Osteoblast (primary cell): ENCODE measurements around the gene INPP1. TPM values are rescaled to one million over a fixed set of nuclear protein-coding genes. Genes with fewer than 3 reads are reported as not detected.

Experiments used
- DNase-seq: peaks from one replicate; pipeline ENCODE4 v3.0.0; 2011; ENCODE audit warnings: low spot score, mixed read lengths; ENCODE audit not compliant: insufficient read length; ENCODE audit errors: missing footprints
- H2AFZ ChIP-seq: 2 replicates; pipeline ENCODE4 v1.6.0; 2011; ENCODE audit warnings: mild to moderate bottlenecking, low read length
- H3K27ac ChIP-seq: 2 replicates; pipeline ENCODE4 v1.5.1; 2011; ENCODE audit warnings: mild to moderate bottlenecking, low read depth, low read length, moderate library complexity
- H3K27me3 ChIP-seq: 2 replicates; pipeline ENCODE4 v1.6.0; 2012; ENCODE audit warnings: mild to moderate bottlenecking, control low read depth, inconsistent platforms, low read length, moderate library complexity; ENCODE audit not compliant: insufficient read depth
- H3K36me3 ChIP-seq: 2 replicates; pipeline ENCODE4 v1.5.1; 2011; ENCODE audit warnings: mild to moderate bottlenecking, low read length, control low read depth, moderate library complexity; ENCODE audit not compliant: insufficient read depth
- H3K4me1 ChIP-seq: 2 replicates; pipeline ENCODE4 v1.5.1; 2011; ENCODE audit warnings: mild to moderate bottlenecking, low read length, control low read depth, moderate library complexity; ENCODE audit not compliant: insufficient read depth
- H3K4me2 ChIP-seq: 2 replicates; pipeline ENCODE4 v1.6.0; 2011; ENCODE audit warnings: mild to moderate bottlenecking, low read length; ENCODE audit not compliant: insufficient read depth
- H3K4me3 ChIP-seq: fragments of 200-600 bp; sonication (generic); 3 replicates; pipeline ENCODE4 v1.5.1; 2012; ENCODE audit warnings: mild to moderate bottlenecking, low read length, inconsistent platforms; ENCODE audit not compliant: insufficient read depth
- H3K79me2 ChIP-seq: 2 replicates; pipeline ENCODE4 v1.6.0; 2012; ENCODE audit warnings: mild to moderate bottlenecking, low read length, control low read depth, inconsistent platforms; ENCODE audit not compliant: insufficient read depth
- H3K9me3 ChIP-seq: 2 replicates; pipeline ENCODE4 v1.5.1; 2011; ENCODE audit warnings: low read depth, low read length, control low read depth
- H4K20me1 ChIP-seq: 2 replicates; pipeline ENCODE4 v1.6.0; 2012; ENCODE audit warnings: mild to moderate bottlenecking, low read length, control low read depth; ENCODE audit not compliant: insufficient read depth
- CTCF ChIP-seq: IDR thresholded peaks from 2 replicates; pipeline ENCODE4 v1.5.1; 2011; ENCODE audit warnings: mild to moderate bottlenecking, low read depth, low read length, moderate library complexity; ENCODE audit errors: extremely low read depth
- total RNA-seq: library from RNA; depleted of rRNA; stranded (reverse); fragments of >200 nt; gene quantifications from 2 replicates; pipeline ENCODE4 v1.2.3, GENCODE V29; 2012

INPP1 gene
- total RNA-seq, 1 donor: 11.6 TPM

- no peak overlapping the region for H3K4me2 ChIP-seq
- no peak for TF ChIP-seq CTCF
- H4K20me1 ChIP-seq: no peaks in the 10 kb centered on the region
- H2AFZ ChIP-seq: no peak overlapping the region
- no peak overlapping the region for H3K4me3 ChIP-seq
- H3K27ac ChIP-seq: no peak overlapping the region
- DNase-seq: no peak
- peaks cover 10% of the 10 kb centered on the region for H3K4me1 ChIP-seq
- no peaks in the 10 kb centered on the region for H3K27me3 ChIP-seq
- H3K36me3 ChIP-seq: no peaks in the 10 kb centered on the region
- no peaks in the 10 kb centered on the region for H3K9me3 ChIP-seq
- H3K79me2 ChIP-seq: peaks cover 4% of the 10 kb centered on the region
Observed at GRCh38 chr2:190361572-190361971, 18.2 kb downstream of the INPP1 start.

GRCh38 chr2:190362894-190363293 lies 19.5 kb downstream of the INPP1 start:
- H3K36me3 ChIP-seq: peaks cover 1% of the 10 kb centered on the region
- DNase-seq: no peak
- TF ChIP-seq CTCF: no peak
- H4K20me1 ChIP-seq: no peaks in the 10 kb centered on the region
- H3K4me1 ChIP-seq: peaks cover 10% of the 10 kb centered on the region
- no peaks in the 10 kb centered on the region for H3K27me3 ChIP-seq
- no peaks in the 10 kb centered on the region for H3K9me3 ChIP-seq
- no peak overlapping the region for H3K4me3 ChIP-seq
- H3K79me2 ChIP-seq: no peaks in the 10 kb centered on the region
- H3K4me2 ChIP-seq: no peak overlapping the region
- no peak overlapping the region for H3K27ac ChIP-seq
- no peak overlapping the region for H2AFZ ChIP-seq

- H3K4me1 ChIP-seq: no peaks in the 10 kb centered on the region
- H3K79me2 ChIP-seq: no peaks in the 10 kb centered on the region
- DNase-seq: no peak
- H2AFZ ChIP-seq: no peak overlapping the region
- H4K20me1 ChIP-seq: no peaks in the 10 kb centered on the region
- H3K4me3 ChIP-seq: no peak overlapping the region
- no peaks in the 10 kb centered on the region for H3K27me3 ChIP-seq
- H3K27ac ChIP-seq: no peak overlapping the region
- H3K36me3 ChIP-seq: peaks cover 23% of the 10 kb centered on the region
- no peak for TF ChIP-seq CTCF
- H3K4me2 ChIP-seq: no peak overlapping the region
- H3K9me3 ChIP-seq: no peaks in the 10 kb centered on the region
Observed at GRCh38 chr2:190365499-190366204, 22.3 kb downstream of the INPP1 start.

- Histone ChIP-seq H3K36me3 (peaks cover 27% of the 10 kb centered on the region), H3K27ac (no peak overlapping the region), H3K27me3 (no peaks in the 10 kb centered on the region), H4K20me1 (no peaks in the 10 kb centered on the region), H3K4me2 (no peak overlapping the region), H3K4me3 (no peak overlapping the region), H3K4me1 (no peaks in the 10 kb centered on the region), H3K9me3 (no peaks in the 10 kb centered on the region), H3K79me2 (no peaks in the 10 kb centered on the region), H2AFZ (no peak overlapping the region)
- no peak for DNase-seq
- TF ChIP-seq CTCF: no peak
Observed at GRCh38 chr2:190366248-190366753, 22.9 kb downstream of the INPP1 start.
